WTC11 (cell line): ENCODE results near the gene CITED4. TPM values are rescaled to one million over a fixed set of nuclear protein-coding genes. Genes with fewer than 3 reads are reported as not detected.

Source experiments
- ATAC-seq: fragments of 200-7000 bp; cut with Tn5 transposase; 2 replicates; pipeline ENCODE4 v1.10.0; 2021; ENCODE audit warnings: mild to moderate bottlenecking, moderate library complexity
- CTCF ChIA-PET: fragments of 300-600 bp; sonication (Branson Sonifier 250); formaldehyde crosslinking; loops from one replicate; lab custom pipeline; 2021; ENCODE audit warnings: antibody characterized with exemption; lab: Charles Lee
- POLR2A ChIA-PET: fragments of 350-600 bp; sonication (Branson Sonifier 250); formaldehyde crosslinking; loops from one replicate; lab custom pipeline; 2021; ENCODE audit warnings: antibody characterized with exemption; lab: Charles Lee
- DNase-seq: peaks from one replicate; pipeline ENCODE4 v3.0.0; 2021; ENCODE audit warnings: low spot score
- H3K27ac Mint-ChIP-seq: 2 replicates; pipeline ENCODE4 v1.8.0; 2021; ENCODE audit warnings: mixed read lengths
- H3K27me3 Mint-ChIP-seq: 2 replicates; pipeline ENCODE4 v1.8.0; 2021; ENCODE audit warnings: low read depth, mild to moderate bottlenecking, moderate library complexity, mixed read lengths
- H3K36me3 Mint-ChIP-seq: 2 replicates; pipeline ENCODE4 v1.8.0; 2021; ENCODE audit warnings: mixed read lengths
- H3K4me1 Mint-ChIP-seq: 2 replicates; pipeline ENCODE4 v1.8.0; 2022; ENCODE audit warnings: mixed read lengths
- H3K4me3 Mint-ChIP-seq: 2 replicates; pipeline ENCODE4 v1.8.0; 2021; ENCODE audit warnings: mild to moderate bottlenecking, moderate library complexity, mixed read lengths
- H3K9me3 Mint-ChIP-seq: 2 replicates; pipeline ENCODE4 v1.8.0; 2021; ENCODE audit warnings: mixed read lengths
- ATF1 ChIP-seq: sonication (generic); formaldehyde crosslinking; IDR thresholded peaks from 2 replicates; pipeline ENCODE4 v1.8.1; 2023; ENCODE audit warnings: mild to moderate bottlenecking, moderate library complexity, missing genetic modification reagents
- EMX1 ChIP-seq: fragments of 250-450 bp; sonication (Bioruptor Pico); IDR thresholded peaks from 2 replicates; pipeline ENCODE4 v1.8.0; 2021; ENCODE audit warnings: mild to moderate bottlenecking
- ETV6 ChIP-seq: sonication (generic); formaldehyde crosslinking; IDR thresholded peaks from 2 replicates; pipeline ENCODE4 v1.8.1; 2022; ENCODE audit warnings: mild to moderate bottlenecking, missing genetic modification reagents
- FOXK1 ChIP-seq: sonication (generic); formaldehyde crosslinking; IDR thresholded peaks from 2 replicates; pipeline ENCODE4 v1.8.0; 2022; ENCODE audit warnings: mild to moderate bottlenecking, moderate library complexity, missing genetic modification reagents
- JAZF1 ChIP-seq: fragments of 250-450 bp; sonication (Bioruptor Pico); IDR thresholded peaks from 2 replicates; pipeline ENCODE4 v1.9.0; 2021; ENCODE audit warnings: moderate library complexity, mild to moderate bottlenecking, inconsistent platforms
- KAT7 ChIP-seq: sonication (generic); formaldehyde crosslinking; IDR thresholded peaks from 2 replicates; pipeline ENCODE4 v1.8.1; 2023; ENCODE audit warnings: missing genetic modification reagents, mild to moderate bottlenecking, borderline replicate concordance
- OVOL2 ChIP-seq: fragments of 250-450 bp; sonication (Bioruptor Pico); IDR thresholded peaks from 2 replicates; pipeline ENCODE4 v1.9.0; 2021; ENCODE audit warnings: mild to moderate bottlenecking, borderline replicate concordance
- PRRX2 ChIP-seq: fragments of 250-450 bp; sonication (Bioruptor Pico); IDR thresholded peaks from 2 replicates; pipeline ENCODE4 v1.8.0; 2021; ENCODE audit warnings: mild to moderate bottlenecking
- SP1 ChIP-seq: sonication (generic); formaldehyde crosslinking; conservative IDR thresholded peaks from 2 replicates; pipeline ENCODE4 v1.8.1; 2022; ENCODE audit warnings: missing genetic modification reagents
- TEAD4 ChIP-seq: sonication (generic); formaldehyde crosslinking; IDR thresholded peaks from 2 replicates; pipeline ENCODE4 v1.8.0; 2022; ENCODE audit warnings: mild to moderate bottlenecking, missing genetic modification reagents
- TP53 ChIP-seq: sonication (generic); formaldehyde crosslinking; IDR thresholded peaks from 2 replicates; pipeline ENCODE4 v1.8.1; 2023; ENCODE audit warnings: mild to moderate bottlenecking, missing genetic modification reagents
- ZBTB21 ChIP-seq: sonication (generic); formaldehyde crosslinking; IDR thresholded peaks from 2 replicates; pipeline ENCODE4 v1.8.1; 2023; ENCODE audit warnings: mild to moderate bottlenecking, missing genetic modification reagents, borderline replicate concordance
- ZNF121 ChIP-seq: sonication (generic); formaldehyde crosslinking; IDR thresholded peaks from 2 replicates; pipeline ENCODE4 v1.8.0; 2023; ENCODE audit warnings: missing genetic modification reagents
- ZNF232 ChIP-seq: sonication (generic); formaldehyde crosslinking; IDR thresholded peaks from 2 replicates; pipeline ENCODE4 v1.8.0; 2022; ENCODE audit warnings: mild to moderate bottlenecking, missing genetic modification reagents
- total RNA-seq: library from RNA; stranded (reverse); gene quantifications from 3 replicates; pipeline ENCODE4 v1.2.3, GENCODE V29; 2021
- TF ChIP-seq, protein P1 (sequence below): fragments of 250-450 bp; sonication (Bioruptor Pico); IDR thresholded peaks from 2 replicates; pipeline ENCODE4 v1.9.0; 2021; ENCODE audit warnings: mild to moderate bottlenecking, borderline replicate concordance
- TF ChIP-seq, protein P2 (sequence below): sonication (generic); formaldehyde crosslinking; IDR thresholded peaks from 2 replicates; pipeline ENCODE4 v1.8.1; 2023; ENCODE audit warnings: mild to moderate bottlenecking, missing genetic modification reagents, borderline replicate concordance
- TF ChIP-seq, protein P3 (sequence below): fragments of 250-450 bp; sonication (Bioruptor Pico); IDR thresholded peaks from 2 replicates; pipeline ENCODE4 v1.9.0; 2021; ENCODE audit warnings: mild to moderate bottlenecking
- TF ChIP-seq, protein P4 (sequence below): sonication (generic); formaldehyde crosslinking; IDR thresholded peaks from 2 replicates; pipeline ENCODE4 v1.8.1; 2022; ENCODE audit warnings: low read depth, missing genetic modification reagents, borderline replicate concordance
- TF ChIP-seq, protein P5 (sequence below): sonication (generic); formaldehyde crosslinking; IDR thresholded peaks from 2 replicates; pipeline ENCODE4 v1.8.0; 2023; ENCODE audit warnings: missing genetic modification reagents
- TF ChIP-seq, protein P6 (sequence below): sonication (generic); formaldehyde crosslinking; IDR thresholded peaks from 2 replicates; pipeline ENCODE4 v1.8.1; 2023; ENCODE audit warnings: mild to moderate bottlenecking, missing genetic modification reagents

CITED4 gene
- total RNA-seq, 1 experiment from 2014 or later: 24.6 TPM

DNA sequence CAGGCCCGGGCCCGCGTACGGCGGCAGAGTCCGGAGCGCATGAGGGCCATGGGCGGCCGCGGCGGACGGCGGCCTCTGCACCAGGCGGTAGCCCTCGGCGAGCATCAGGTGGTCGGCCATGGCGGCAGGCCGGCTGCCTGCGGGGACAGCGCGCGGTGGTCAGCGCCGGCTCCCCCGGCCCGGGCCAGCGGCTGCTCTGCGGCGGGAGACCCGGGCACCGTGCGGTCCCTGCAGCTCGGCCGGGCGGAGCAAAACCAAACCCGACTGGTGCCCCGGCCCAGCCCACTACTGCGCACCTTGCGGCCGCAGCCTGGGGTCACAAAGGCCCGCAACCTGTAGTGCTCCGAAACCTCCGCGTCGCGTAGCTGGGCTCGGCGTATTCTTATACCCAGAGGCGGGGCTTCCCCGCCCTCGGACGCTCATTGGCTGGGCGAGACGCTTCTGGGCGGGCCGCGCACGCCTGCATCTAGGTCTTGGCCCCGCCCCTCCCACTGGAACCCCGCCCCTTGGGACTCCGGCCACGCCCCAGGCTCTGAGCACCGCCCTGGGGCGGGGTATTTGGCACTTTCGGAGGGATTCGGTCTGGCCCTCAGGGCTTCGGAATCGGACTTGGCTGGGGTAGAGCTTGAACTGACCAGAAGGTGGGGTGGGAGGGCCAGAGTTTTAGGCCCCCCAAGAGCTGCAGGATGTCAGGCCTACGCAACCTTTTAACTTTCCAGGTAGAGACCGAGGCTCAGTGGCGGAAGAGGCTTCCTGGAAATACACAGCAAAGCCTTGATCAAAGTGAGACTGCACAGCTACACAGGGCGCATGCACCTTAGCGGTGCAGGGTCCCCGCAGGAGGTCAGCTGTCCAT, at the start of gene CITED4 (continued):
- TF ChIP-seq, protein P1, sequence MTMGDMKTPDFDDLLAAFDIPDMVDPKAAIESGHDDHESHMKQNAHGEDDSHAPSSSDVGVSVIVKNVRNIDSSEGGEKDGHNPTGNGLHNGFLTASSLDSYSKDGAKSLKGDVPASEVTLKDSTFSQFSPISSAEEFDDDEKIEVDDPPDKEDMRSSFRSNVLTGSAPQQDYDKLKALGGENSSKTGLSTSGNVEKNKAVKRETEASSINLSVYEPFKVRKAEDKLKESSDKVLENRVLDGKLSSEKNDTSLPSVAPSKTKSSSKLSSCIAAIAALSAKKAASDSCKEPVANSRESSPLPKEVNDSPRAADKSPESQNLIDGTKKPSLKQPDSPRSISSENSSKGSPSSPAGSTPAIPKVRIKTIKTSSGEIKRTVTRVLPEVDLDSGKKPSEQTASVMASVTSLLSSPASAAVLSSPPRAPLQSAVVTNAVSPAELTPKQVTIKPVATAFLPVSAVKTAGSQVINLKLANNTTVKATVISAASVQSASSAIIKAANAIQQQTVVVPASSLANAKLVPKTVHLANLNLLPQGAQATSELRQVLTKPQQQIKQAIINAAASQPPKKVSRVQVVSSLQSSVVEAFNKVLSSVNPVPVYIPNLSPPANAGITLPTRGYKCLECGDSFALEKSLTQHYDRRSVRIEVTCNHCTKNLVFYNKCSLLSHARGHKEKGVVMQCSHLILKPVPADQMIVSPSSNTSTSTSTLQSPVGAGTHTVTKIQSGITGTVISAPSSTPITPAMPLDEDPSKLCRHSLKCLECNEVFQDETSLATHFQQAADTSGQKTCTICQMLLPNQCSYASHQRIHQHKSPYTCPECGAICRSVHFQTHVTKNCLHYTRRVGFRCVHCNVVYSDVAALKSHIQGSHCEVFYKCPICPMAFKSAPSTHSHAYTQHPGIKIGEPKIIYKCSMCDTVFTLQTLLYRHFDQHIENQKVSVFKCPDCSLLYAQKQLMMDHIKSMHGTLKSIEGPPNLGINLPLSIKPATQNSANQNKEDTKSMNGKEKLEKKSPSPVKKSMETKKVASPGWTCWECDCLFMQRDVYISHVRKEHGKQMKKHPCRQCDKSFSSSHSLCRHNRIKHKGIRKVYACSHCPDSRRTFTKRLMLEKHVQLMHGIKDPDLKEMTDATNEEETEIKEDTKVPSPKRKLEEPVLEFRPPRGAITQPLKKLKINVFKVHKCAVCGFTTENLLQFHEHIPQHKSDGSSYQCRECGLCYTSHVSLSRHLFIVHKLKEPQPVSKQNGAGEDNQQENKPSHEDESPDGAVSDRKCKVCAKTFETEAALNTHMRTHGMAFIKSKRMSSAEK (CRISPR knock-in tag): no peak
- TF ChIP-seq JAZF1 (CRISPR knock-in tag) (no peak), KAT7 (no peak), TEAD4 (CRISPR knock-in tag) (no peak), ZNF121 (peak; percentile 86)
- TF ChIP-seq, protein P2, sequence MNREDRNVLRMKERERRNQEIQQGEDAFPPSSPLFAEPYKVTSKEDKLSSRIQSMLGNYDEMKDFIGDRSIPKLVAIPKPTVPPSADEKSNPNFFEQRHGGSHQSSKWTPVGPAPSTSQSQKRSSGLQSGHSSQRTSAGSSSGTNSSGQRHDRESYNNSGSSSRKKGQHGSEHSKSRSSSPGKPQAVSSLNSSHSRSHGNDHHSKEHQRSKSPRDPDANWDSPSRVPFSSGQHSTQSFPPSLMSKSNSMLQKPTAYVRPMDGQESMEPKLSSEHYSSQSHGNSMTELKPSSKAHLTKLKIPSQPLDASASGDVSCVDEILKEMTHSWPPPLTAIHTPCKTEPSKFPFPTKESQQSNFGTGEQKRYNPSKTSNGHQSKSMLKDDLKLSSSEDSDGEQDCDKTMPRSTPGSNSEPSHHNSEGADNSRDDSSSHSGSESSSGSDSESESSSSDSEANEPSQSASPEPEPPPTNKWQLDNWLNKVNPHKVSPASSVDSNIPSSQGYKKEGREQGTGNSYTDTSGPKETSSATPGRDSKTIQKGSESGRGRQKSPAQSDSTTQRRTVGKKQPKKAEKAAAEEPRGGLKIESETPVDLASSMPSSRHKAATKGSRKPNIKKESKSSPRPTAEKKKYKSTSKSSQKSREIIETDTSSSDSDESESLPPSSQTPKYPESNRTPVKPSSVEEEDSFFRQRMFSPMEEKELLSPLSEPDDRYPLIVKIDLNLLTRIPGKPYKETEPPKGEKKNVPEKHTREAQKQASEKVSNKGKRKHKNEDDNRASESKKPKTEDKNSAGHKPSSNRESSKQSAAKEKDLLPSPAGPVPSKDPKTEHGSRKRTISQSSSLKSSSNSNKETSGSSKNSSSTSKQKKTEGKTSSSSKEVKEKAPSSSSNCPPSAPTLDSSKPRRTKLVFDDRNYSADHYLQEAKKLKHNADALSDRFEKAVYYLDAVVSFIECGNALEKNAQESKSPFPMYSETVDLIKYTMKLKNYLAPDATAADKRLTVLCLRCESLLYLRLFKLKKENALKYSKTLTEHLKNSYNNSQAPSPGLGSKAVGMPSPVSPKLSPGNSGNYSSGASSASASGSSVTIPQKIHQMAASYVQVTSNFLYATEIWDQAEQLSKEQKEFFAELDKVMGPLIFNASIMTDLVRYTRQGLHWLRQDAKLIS (CRISPR knock-in tag): no peak
- TF ChIP-seq, protein P3, sequence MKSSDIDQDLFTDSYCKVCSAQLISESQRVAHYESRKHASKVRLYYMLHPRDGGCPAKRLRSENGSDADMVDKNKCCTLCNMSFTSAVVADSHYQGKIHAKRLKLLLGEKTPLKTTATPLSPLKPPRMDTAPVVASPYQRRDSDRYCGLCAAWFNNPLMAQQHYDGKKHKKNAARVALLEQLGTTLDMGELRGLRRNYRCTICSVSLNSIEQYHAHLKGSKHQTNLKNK: no peak
- TF ChIP-seq, protein P4, sequence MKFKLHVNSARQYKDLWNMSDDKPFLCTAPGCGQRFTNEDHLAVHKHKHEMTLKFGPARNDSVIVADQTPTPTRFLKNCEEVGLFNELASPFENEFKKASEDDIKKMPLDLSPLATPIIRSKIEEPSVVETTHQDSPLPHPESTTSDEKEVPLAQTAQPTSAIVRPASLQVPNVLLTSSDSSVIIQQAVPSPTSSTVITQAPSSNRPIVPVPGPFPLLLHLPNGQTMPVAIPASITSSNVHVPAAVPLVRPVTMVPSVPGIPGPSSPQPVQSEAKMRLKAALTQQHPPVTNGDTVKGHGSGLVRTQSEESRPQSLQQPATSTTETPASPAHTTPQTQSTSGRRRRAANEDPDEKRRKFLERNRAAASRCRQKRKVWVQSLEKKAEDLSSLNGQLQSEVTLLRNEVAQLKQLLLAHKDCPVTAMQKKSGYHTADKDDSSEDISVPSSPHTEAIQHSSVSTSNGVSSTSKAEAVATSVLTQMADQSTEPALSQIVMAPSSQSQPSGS (CRISPR knock-in tag): no peak
- TF ChIP-seq, protein P5, sequence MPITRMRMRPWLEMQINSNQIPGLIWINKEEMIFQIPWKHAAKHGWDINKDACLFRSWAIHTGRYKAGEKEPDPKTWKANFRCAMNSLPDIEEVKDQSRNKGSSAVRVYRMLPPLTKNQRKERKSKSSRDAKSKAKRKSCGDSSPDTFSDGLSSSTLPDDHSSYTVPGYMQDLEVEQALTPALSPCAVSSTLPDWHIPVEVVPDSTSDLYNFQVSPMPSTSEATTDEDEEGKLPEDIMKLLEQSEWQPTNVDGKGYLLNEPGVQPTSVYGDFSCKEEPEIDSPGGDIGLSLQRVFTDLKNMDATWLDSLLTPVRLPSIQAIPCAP (CRISPR knock-in tag): no peak

DNA sequence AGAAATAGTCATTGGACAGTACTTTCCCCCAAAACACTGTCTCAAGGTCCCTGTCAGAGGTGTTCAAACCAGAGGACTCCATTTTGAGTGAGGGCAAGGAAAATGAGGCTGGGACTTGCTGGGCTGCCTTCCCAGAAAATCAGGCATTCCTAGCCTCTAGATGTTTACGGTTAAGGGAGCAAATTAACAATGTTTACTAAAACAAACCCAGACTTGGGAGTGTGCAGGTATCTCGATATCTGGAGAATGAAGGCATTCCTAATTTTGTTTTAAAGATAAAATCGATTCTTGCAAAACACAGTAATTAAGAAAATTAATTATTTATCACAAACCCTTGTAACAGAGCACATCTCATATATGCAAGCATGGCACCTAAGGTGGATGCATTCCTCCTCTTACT, 48.9 kb upstream of the CITED4 start:
- Mint-ChIP-seq H3K9me3 (no peaks in the 10 kb centered on the region), H3K27ac (no peak overlapping the region), H3K36me3 (no peaks in the 10 kb centered on the region), H3K27me3 (no peaks in the 10 kb centered on the region; the same call in 1 of the 2 replicates), H3K4me1 (peaks cover 4% of the 10 kb centered on the region; the same call in 1 of the 2 replicates), H3K4me3 (no peak overlapping the region)
- POLR2A ChIA-PET: no interaction called here
- no peak for DNase-seq
- no peak for ATAC-seq
- CTCF ChIA-PET: interaction anchor here (1.0 kb wide), 1 partner anchor 49 kb away, joined by 3 read pairs; the partner anchor contains the start of gene CITED4
- TF ChIP-seq ATF1 (CRISPR knock-in tag): no peak
- TF ChIP-seq ETV6: no peak
- TF ChIP-seq ZBTB21 (CRISPR knock-in tag): no peak
- TF ChIP-seq EMX1: no peak
- TF ChIP-seq TP53 (CRISPR knock-in tag): no peak
- TF ChIP-seq, protein P6, sequence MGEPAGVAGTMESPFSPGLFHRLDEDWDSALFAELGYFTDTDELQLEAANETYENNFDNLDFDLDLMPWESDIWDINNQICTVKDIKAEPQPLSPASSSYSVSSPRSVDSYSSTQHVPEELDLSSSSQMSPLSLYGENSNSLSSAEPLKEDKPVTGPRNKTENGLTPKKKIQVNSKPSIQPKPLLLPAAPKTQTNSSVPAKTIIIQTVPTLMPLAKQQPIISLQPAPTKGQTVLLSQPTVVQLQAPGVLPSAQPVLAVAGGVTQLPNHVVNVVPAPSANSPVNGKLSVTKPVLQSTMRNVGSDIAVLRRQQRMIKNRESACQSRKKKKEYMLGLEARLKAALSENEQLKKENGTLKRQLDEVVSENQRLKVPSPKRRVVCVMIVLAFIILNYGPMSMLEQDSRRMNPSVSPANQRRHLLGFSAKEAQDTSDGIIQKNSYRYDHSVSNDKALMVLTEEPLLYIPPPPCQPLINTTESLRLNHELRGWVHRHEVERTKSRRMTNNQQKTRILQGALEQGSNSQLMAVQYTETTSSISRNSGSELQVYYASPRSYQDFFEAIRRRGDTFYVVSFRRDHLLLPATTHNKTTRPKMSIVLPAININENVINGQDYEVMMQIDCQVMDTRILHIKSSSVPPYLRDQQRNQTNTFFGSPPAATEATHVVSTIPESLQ: no peak
- no peak for TF ChIP-seq SP1
- no peak for TF ChIP-seq ZNF121
- TF ChIP-seq PRRX2: no peak
- no peak for TF ChIP-seq OVOL2
- TF ChIP-seq, protein P4 (CRISPR knock-in tag): no peak
- TF ChIP-seq ZNF232 (CRISPR knock-in tag): no peak
- no peak for TF ChIP-seq FOXK1 (CRISPR knock-in tag)
